Progenitor cell of endocrine pancreas (in vitro differentiated cells): ENCODE data around the gene VDAC1. TPM values are rescaled to one million over a fixed set of nuclear protein-coding genes. Genes with fewer than 3 reads are reported as not detected.

Experiments
- DNase-seq: peaks from one replicate; pipeline ENCODE4 v3.0.0; 2021; ENCODE audit warnings: low spot score; ENCODE audit not compliant: unreplicated experiment
- H3K27ac Mint-ChIP-seq: 2 replicates; pipeline ENCODE4 v1.8.0; 2021; ENCODE audit warnings: mild to moderate bottlenecking, moderate library complexity, mixed read lengths
- H3K27me3 Mint-ChIP-seq: 2 replicates; pipeline ENCODE4 v1.8.0; 2021; ENCODE audit warnings: mixed read lengths
- H3K36me3 Mint-ChIP-seq: 2 replicates; pipeline ENCODE4 v1.8.0; 2022; ENCODE audit warnings: mixed read lengths; ENCODE audit not compliant: insufficient read depth
- H3K4me1 Mint-ChIP-seq: 2 replicates; pipeline ENCODE4 v1.8.0; 2021; ENCODE audit warnings: low read depth, mixed read lengths
- H3K4me3 Mint-ChIP-seq: 2 replicates; pipeline ENCODE4 v1.8.0; 2021; ENCODE audit warnings: low read depth, mild to moderate bottlenecking, moderate library complexity, mixed read lengths
- H3K9me3 Mint-ChIP-seq: 2 replicates; pipeline ENCODE4 v1.8.0; 2021; ENCODE audit warnings: low read depth, mixed read lengths
- total RNA-seq: library from RNA; stranded (reverse); gene quantifications from 2 replicates; pipeline ENCODE4 v1.2.1, GENCODE V29; 2021
- TF ChIP-seq, protein P1 (sequence below): fragments of 200-600 bp; sonication (generic); IDR thresholded peaks from one replicate; pipeline ENCODE4 v1.5.0; 2021; ENCODE audit warnings: antibody characterized with exemption, mild to moderate bottlenecking; ENCODE audit not compliant: unreplicated experiment

VDAC1 gene
- total RNA-seq, 1 donor from 2014 or later, result 123 TPM

DNA sequence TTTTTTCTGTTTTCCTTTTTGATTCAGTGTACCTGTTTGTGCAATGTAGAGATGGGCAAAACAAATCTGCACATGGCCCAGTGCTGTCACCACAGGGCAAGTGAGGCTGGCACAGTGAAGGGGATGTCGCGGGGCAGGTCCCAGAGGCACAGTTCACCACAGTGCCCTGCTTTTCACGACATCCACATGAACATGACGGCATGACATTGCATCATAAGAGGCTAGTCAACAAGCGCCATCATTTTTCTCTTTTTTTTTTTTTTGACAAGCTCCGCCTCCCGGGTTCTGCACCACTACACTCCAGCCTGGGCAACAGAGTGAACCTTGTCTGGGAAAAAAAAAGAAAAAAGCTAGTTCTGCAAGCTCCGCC is 42.9 kb upstream of the VDAC1 start:
- Mint-ChIP-seq H3K27me3 (no peaks in the 10 kb centered on the region), H3K4me3 (no peak overlapping the region), H3K36me3 (no peaks in the 10 kb centered on the region), H3K4me1 (no peaks in the 10 kb centered on the region), H3K27ac (no peak overlapping the region), H3K9me3 (no peaks in the 10 kb centered on the region)
- no peak for DNase-seq
- TF ChIP-seq, protein P1, sequence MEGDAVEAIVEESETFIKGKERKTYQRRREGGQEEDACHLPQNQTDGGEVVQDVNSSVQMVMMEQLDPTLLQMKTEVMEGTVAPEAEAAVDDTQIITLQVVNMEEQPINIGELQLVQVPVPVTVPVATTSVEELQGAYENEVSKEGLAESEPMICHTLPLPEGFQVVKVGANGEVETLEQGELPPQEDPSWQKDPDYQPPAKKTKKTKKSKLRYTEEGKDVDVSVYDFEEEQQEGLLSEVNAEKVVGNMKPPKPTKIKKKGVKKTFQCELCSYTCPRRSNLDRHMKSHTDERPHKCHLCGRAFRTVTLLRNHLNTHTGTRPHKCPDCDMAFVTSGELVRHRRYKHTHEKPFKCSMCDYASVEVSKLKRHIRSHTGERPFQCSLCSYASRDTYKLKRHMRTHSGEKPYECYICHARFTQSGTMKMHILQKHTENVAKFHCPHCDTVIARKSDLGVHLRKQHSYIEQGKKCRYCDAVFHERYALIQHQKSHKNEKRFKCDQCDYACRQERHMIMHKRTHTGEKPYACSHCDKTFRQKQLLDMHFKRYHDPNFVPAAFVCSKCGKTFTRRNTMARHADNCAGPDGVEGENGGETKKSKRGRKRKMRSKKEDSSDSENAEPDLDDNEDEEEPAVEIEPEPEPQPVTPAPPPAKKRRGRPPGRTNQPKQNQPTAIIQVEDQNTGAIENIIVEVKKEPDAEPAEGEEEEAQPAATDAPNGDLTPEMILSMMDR, result no peak

DNA sequence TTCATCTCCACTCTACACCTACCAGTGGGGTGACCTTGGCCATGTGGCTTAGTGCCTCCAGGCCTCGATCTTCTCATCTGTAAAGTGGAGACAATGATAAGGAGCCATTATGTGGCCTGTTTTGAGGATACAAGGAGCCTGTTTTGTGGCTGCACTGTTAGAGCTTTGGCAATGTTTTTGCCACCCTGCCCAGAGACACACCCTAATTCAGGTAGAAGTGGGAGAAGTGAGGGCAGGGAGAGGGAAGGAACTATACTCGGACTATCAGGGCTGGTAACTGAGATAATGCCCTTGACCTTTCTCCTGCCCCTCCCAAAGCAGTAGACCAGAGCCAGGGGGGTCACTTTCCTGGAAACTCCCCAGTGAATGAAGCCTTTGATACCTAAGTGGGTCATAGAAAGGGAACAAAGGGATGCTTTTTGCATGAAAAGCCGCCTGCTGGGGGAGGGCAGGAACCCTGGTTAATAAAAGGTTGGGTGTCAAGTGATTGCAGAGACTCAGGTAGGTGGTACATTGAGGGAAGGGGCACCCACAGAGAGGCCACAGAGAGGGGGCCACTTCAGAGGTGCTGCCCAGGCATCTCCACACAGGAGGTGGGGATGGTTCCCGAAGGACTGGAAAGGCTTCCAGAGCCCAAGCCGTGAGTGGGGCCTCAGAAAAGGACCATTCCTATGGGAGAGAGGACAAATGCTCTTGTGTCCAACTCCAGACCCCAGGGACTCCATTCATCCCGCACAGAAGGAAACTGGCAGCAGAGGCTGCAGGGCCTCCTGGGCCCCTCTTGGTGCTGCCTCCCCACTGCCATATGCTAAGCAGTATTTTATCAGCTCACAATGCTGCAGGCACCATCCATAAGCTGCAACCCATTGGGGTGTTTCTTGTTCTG is 42.3 kb upstream of the VDAC1 start:
- Mint-ChIP-seq H3K27ac (no peak overlapping the region), H3K4me3 (no peak overlapping the region), H3K27me3 (no peaks in the 10 kb centered on the region), H3K36me3 (no peaks in the 10 kb centered on the region), H3K9me3 (no peaks in the 10 kb centered on the region), H3K4me1 (no peaks in the 10 kb centered on the region)
- TF ChIP-seq, protein P1, result no peak
- DNase-seq, result no peak

DNA sequence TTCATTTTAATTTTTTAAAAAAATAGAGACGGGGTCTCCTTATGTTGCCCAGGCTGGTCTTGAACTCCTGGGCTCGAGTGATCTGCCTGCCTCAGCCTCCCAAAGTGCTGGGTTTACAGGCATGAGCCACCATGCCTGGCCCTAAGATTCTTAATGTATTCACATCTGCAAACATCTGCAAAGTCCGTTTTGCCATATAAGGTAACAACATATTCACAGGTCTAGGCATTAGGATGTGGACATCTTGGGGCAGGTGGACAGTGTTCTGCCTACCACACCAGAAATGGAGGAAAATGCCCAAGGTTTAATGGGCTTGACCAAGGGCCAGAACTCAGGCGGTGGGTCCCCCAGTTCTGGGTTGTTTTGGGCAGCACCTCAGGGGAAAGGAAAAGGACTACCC is 41.6 kb upstream of the VDAC1 start:
- DNase-seq, result no peak
- no peaks in the 10 kb centered on the region for H3K36me3 Mint-ChIP-seq
- no peaks in the 10 kb centered on the region for H3K4me1 Mint-ChIP-seq
- H3K27me3 Mint-ChIP-seq, result no peaks in the 10 kb centered on the region
- TF ChIP-seq, protein P1, result no peak
- H3K27ac Mint-ChIP-seq, result no peak overlapping the region
- H3K4me3 Mint-ChIP-seq, result no peak overlapping the region
- no peaks in the 10 kb centered on the region for H3K9me3 Mint-ChIP-seq

DNA sequence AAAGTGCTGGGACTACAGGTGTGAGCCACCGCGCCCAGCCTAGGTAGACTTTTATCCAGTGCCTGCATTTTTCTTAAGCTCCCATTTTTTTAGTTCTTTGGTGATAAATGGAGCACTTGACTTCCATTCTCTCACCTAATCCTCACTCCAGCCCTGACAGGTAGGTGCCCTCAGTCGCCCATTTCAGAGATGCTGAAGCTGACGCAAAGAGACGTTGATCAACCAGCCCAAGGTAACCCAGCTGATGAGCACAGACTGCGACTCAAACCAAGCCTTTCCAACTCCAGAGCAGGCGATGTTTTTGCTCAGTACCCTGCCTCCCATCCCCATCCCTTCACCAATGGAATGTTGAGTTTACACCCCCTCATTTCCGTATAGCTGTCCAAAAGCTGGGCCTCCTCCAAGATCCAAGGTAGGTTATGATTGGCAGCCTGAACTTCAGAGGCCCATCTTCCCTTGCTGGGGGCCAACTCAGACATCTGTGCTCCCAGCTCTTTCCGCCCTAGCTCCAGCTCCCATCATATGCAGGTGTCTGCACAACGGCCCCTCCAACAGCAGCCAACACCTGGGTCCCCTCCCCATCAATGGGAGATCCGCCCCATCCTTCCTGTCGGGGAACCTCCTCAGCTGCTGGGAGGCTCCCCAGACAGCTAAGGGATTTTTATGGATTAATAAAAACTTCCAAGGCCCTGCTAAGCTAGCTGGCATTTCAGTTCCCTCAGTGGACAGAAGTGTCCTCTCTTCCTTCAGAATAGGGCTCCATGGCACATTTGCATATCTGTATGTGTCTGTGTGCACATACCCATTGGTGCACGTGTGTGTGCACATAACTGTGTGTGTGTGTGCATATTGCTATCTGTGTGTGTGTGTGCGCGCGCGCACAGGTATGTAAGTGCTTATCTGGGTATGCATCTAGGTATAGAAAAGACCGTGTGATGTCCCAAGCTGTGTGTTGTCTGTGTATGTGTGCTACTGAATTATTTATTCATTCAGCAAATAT is 39.3 kb upstream of the VDAC1 start:
- Mint-ChIP-seq H3K4me1 (peaks cover 1% of the 10 kb centered on the region), H3K27me3 (no peaks in the 10 kb centered on the region), H3K36me3 (no peaks in the 10 kb centered on the region), H3K4me3 (no peak overlapping the region), H3K27ac (no peak overlapping the region), H3K9me3 (no peaks in the 10 kb centered on the region)
- no peak for DNase-seq
- TF ChIP-seq, protein P1, result no peak
